Thyroid gland (tissue), 4 donors: Measurements from ENCODE around the gene AMN.

Experiments used
- POLR2A ChIP-seq, 2 donors: fragments of 450-650 bp; IDR thresholded peaks; one replicate each; pipeline ENCODE4 v1.6.1; 2017; ENCODE audit warnings: antibody characterized with exemption in 2 of 2, mild to moderate bottlenecking in 2 of 2, moderate library complexity in 1 of 2
- TF ChIP-seq, protein P1 (sequence below), 6 experiments: fragments of 200-600 bp in 3 of 6; fragments of 450-650 bp in 3 of 6; sonication (generic) in 3 of 6; IDR thresholded peaks; one replicate each; pipeline ENCODE4 v1.5.1; 2016 to 2019; ENCODE audit warnings: antibody characterized with exemption in 6 of 6, mild to moderate bottlenecking in 2 of 6, inconsistent platforms in 1 of 6, moderate library complexity in 1 of 6

GRCh38 chr14:102927878-102928411 is 5.5 kb downstream of the AMN start:
- TF ChIP-seq, protein P1, sequence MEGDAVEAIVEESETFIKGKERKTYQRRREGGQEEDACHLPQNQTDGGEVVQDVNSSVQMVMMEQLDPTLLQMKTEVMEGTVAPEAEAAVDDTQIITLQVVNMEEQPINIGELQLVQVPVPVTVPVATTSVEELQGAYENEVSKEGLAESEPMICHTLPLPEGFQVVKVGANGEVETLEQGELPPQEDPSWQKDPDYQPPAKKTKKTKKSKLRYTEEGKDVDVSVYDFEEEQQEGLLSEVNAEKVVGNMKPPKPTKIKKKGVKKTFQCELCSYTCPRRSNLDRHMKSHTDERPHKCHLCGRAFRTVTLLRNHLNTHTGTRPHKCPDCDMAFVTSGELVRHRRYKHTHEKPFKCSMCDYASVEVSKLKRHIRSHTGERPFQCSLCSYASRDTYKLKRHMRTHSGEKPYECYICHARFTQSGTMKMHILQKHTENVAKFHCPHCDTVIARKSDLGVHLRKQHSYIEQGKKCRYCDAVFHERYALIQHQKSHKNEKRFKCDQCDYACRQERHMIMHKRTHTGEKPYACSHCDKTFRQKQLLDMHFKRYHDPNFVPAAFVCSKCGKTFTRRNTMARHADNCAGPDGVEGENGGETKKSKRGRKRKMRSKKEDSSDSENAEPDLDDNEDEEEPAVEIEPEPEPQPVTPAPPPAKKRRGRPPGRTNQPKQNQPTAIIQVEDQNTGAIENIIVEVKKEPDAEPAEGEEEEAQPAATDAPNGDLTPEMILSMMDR (IDR thresholded peaks at IDR 0.05), result no peak
- TF ChIP-seq POLR2A (IDR thresholded peaks at IDR 0.05), result no peak
